ENCODE results near the gene VPS33B. TPM values are rescaled to one million over a fixed set of nuclear protein-coding genes. Genes with fewer than 3 reads are reported as not detected.

VPS33B gene
- total RNA-seq, 6 experiments from 2014 or later, result 4.2 to 7.3 (median 6.5) TPM

DNA sequence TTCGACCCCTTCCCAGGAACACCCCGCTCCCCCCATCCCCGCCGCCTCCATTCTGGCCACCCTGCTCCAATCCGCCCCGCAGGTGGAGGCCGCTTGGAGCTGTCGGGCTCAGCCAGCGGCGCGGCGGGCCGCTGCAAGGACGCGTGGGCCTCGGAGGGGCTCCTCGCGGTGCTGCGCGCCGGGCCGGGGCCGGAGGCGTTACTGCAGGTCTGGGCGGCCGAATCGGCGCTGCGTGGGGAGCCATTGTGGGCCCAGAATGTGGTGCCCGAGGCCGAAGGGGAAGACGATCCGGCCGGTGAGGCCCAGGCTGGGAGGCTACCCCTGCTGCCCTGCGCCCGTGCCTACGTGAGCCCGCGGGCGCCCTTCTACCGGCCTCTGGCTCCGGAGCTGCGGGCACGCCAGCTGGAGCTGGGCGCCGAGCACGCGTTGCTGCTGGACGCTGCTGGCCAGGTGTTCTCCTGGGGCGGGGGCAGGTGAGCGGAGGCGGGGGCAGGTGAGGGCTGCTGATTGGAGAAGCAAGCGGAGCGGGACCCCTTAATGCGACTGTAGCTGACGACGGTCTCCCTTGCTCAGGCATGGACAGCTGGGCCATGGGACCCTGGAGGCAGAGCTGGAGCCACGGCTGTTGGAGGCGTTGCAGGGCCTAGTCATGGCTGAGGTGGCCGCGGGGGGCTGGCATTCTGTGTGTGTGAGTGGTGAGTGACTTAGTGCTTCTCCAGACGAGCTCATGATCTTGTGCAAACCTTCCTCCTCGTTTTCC is 65.2 kb downstream of the VPS33B start:
- no peaks in the 10 kb centered on the region for H3K9me3 ChIP-seq
- WGBS (ENCODE audit: insufficient coverage, low coverage, low lambda C conversion rate, missing lambda C conversion rate), result 67% methylated on average over 2 of the region's 63 CpGs
- DNase-seq (peak in 1 of 3 donors; percentile 34), ATAC-seq (no peak)
- peaks cover 0 to 16% (median 5%) of the 10 kb centered on the region in 4 donors for H3K36me3 ChIP-seq
- no peak for TF ChIP-seq POLR2A (IDR thresholded peaks at IDR 0.05)
- TF ChIP-seq, protein P1, sequence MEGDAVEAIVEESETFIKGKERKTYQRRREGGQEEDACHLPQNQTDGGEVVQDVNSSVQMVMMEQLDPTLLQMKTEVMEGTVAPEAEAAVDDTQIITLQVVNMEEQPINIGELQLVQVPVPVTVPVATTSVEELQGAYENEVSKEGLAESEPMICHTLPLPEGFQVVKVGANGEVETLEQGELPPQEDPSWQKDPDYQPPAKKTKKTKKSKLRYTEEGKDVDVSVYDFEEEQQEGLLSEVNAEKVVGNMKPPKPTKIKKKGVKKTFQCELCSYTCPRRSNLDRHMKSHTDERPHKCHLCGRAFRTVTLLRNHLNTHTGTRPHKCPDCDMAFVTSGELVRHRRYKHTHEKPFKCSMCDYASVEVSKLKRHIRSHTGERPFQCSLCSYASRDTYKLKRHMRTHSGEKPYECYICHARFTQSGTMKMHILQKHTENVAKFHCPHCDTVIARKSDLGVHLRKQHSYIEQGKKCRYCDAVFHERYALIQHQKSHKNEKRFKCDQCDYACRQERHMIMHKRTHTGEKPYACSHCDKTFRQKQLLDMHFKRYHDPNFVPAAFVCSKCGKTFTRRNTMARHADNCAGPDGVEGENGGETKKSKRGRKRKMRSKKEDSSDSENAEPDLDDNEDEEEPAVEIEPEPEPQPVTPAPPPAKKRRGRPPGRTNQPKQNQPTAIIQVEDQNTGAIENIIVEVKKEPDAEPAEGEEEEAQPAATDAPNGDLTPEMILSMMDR (IDR thresholded peaks at IDR 0.05), result no peak
- H3K27me3 ChIP-seq, result no peaks in the 10 kb centered on the region
- peaks cover 0 to 16% (median 6%) of the 10 kb centered on the region in 4 donors for H3K4me1 ChIP-seq
- H3K4me3 ChIP-seq, result peak overlapping the region; percentile 32 to 60 (median 49)
- intact Hi-C loops (cut with DNase I), result loop anchor here in 1 of 2 donors (10.0 kb wide), 1 partner anchor 78 kb away; no protein-coding TSS in a partner anchor
- no peak overlapping the region for H3K27ac ChIP-seq

DNA sequence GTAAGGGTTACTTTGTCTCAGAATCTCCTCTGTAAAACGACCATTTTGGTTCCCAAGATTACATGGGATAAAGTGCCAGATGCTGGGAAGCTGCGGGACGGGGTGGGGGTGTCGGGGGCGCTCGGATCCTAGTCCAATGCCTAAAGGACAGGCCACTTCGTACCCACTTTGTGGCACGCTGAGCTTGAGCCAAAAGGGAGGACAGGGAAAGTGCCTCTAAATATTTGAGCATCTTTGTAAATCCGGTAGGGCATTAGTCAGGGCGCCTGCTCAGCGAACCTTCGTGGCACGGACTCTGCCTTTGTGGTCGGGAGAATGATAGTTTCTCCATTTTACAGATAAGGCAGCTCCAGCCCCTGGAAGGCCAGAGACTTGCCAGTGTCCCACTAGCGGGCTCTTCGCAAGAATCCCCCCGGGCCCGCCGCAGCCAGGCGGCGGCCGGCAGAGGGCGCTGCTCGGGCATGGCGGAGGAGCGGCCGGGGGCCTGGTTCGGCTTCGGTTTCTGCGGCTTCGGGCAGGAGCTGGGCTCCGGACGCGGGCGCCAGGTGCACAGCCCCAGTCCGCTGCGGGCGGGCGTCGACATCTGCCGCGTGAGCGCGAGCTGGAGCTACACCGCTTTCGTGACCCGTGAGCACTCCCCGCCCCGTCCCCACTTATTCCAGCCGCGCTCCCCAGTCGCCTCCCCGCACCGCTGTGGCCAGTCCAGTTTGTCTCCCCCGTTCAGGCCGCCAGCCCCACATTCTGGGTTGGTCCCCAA is 65.9 kb downstream of the VPS33B start:
- no peak for TF ChIP-seq POLR2A (IDR thresholded peaks at IDR 0.05)
- TF ChIP-seq, protein P1 (IDR thresholded peaks at IDR 0.05), result peak; percentile 70 to 88 (median 82)
- H3K4me1 ChIP-seq, result peaks cover 0 to 16% (median 6%) of the 10 kb centered on the region in 4 donors
- peak; percentile 74 to 78 (median 74) for DNase-seq
- H3K27me3 ChIP-seq, result no peaks in the 10 kb centered on the region
- H3K9me3 ChIP-seq, result no peaks in the 10 kb centered on the region
- ATAC-seq, result peak; percentile 2 to 56 (median 32)
- WGBS (ENCODE audit: insufficient coverage, low coverage, low lambda C conversion rate, missing lambda C conversion rate), result 13% methylated on average over 12 of the region's 56 CpGs
- intact Hi-C loops (cut with DNase I), result loop anchor here in 1 of 2 donors (10.0 kb wide), 1 partner anchor 78 kb away; no protein-coding TSS in a partner anchor
- H3K4me3 ChIP-seq, result peak overlapping the region; percentile 32 to 60 (median 49)
- no peak overlapping the region for H3K27ac ChIP-seq
- H3K36me3 ChIP-seq, result peaks cover 0 to 18% (median 3%) of the 10 kb centered on the region in 4 donors

DNA sequence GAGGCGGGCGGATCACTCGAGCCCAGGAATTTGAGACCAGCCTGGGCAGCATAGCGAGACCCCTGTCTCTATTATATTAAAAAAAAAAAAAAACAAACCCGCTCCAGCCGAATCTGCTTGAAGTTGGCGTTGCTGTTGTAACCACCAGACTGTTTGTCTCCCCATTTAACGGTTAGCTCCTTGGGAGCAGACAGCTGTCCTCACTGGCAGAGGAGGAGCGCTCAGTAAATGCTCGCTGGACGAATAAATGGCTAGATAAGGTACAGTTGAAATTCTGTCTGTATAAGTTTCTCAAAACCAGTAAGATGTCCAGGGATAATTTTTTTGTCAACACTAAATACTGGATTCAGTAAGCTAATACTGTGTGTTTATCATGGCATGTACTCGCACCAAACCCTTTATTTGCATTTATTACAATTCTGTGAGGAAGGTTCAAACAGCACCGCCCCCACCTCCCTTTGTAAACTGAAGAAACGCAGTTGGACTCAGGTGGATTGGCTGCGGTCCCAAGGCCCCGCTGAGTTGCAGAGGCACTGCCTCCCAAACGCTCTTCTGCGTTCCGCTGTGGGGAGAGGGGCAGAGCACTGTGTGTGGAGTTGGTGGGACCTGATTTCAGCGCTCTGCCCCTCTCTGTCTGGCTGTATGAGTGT is 66.6 kb downstream of the VPS33B start:
- Histone ChIP-seq H3K36me3 (peaks cover 0 to 20% (median 2%) of the 10 kb centered on the region in 4 donors), H3K27me3 (no peaks in the 10 kb centered on the region), H3K9me3 (no peaks in the 10 kb centered on the region), H3K4me1 (peaks cover 0 to 16% (median 6%) of the 10 kb centered on the region in 4 donors), H3K27ac (no peak overlapping the region), H3K4me3 (peak overlapping the region; percentile 57 to 84 (median 69))
- ATAC-seq (no peak), DNase-seq (no peak)
- TF ChIP-seq POLR2A (IDR thresholded peaks at IDR 0.05), result no peak
- TF ChIP-seq, protein P1 (IDR thresholded peaks at IDR 0.05), result no peak
- intact Hi-C loops (cut with DNase I), result loop anchor here in 1 of 2 donors (10.0 kb wide), 1 partner anchor 79 kb away; no protein-coding TSS in a partner anchor
- WGBS (ENCODE audit: insufficient coverage, low coverage, low lambda C conversion rate, missing lambda C conversion rate), result 39% methylated on average over 14 of the region's 20 CpGs
